ENCODE measurements around the gene EFCAB8. TPM values are rescaled to one million over a fixed set of nuclear protein-coding genes. Genes with fewer than 3 reads are reported as not detected.
A peak's percentile ranks its signal among the peaks of the same experiment; 100 is the strongest.

The EFCAB8 gene
- total RNA-seq, 1 donor from 2014 or later, result 0.72 TPM

GRCh38 chr20:32870985-32871384 lies 12.3 kb downstream of the EFCAB8 start:
- DNase-seq (no peak), ATAC-seq (no peak)
- Histone ChIP-seq H3K27ac (no peak overlapping the region), H3K9me3 (no peaks in the 10 kb centered on the region), H3K4me3 (no peak overlapping the region), H3K36me3 (no peaks in the 10 kb centered on the region), H3K4me1 (no peaks in the 10 kb centered on the region), H3K27me3 (no peaks in the 10 kb centered on the region)
- intact Hi-C loops (cut with DNase I), result no loop called here
- TF ChIP-seq, protein P1, sequence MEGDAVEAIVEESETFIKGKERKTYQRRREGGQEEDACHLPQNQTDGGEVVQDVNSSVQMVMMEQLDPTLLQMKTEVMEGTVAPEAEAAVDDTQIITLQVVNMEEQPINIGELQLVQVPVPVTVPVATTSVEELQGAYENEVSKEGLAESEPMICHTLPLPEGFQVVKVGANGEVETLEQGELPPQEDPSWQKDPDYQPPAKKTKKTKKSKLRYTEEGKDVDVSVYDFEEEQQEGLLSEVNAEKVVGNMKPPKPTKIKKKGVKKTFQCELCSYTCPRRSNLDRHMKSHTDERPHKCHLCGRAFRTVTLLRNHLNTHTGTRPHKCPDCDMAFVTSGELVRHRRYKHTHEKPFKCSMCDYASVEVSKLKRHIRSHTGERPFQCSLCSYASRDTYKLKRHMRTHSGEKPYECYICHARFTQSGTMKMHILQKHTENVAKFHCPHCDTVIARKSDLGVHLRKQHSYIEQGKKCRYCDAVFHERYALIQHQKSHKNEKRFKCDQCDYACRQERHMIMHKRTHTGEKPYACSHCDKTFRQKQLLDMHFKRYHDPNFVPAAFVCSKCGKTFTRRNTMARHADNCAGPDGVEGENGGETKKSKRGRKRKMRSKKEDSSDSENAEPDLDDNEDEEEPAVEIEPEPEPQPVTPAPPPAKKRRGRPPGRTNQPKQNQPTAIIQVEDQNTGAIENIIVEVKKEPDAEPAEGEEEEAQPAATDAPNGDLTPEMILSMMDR (IDR thresholded peaks at IDR 0.05), result no peak

- intact Hi-C loops (cut with DNase I), result no loop called here
- TF ChIP-seq, protein P1 (IDR thresholded peaks at IDR 0.05), result no peak
- DNase-seq (no peak), ATAC-seq (peak; percentile 87)
- H3K4me3 ChIP-seq, result no peak overlapping the region
- H3K4me1 ChIP-seq, result no peaks in the 10 kb centered on the region
- no peaks in the 10 kb centered on the region for H3K36me3 ChIP-seq
- H3K27me3 ChIP-seq, result no peaks in the 10 kb centered on the region
- no peak overlapping the region for H3K27ac ChIP-seq
- no peaks in the 10 kb centered on the region for H3K9me3 ChIP-seq
Observed at GRCh38 chr20:32871627-32872160, 13.0 kb downstream of the EFCAB8 start.

DNA sequence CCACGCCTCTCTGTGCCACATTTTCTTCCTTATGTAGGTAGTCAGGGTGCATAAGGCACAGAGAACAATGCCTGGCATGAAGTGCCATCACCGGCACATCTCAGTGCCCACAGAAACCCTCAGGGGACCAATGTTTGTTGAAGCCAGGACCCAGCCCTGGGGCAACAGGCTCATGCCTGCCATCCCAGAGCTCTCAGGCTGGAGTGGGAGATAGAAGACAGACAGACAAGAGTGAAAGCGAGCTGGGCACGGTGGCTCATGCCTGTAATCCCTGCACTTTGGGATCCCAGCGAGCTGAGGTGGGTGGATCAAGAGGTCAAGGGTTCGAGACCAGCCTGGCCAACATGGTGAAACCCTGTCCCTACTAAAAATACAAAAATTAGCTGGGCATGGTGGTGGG lies 13.5 kb downstream of the EFCAB8 start:
- H3K4me1 ChIP-seq, result no peaks in the 10 kb centered on the region
- DNase-seq, result no peak

GRCh38 chr20:32875673-32876072 lies 16.9 kb downstream of the EFCAB8 start:
- DNase-seq, result no peak
- H3K4me3 ChIP-seq, result no peak overlapping the region
- intact Hi-C loops (cut with DNase I), result no loop called here
- TF ChIP-seq, protein P1 (IDR thresholded peaks at IDR 0.05), result no peak
- H3K36me3 ChIP-seq, result no peaks in the 10 kb centered on the region
- ATAC-seq, result no peak
- no peak overlapping the region for H3K27ac ChIP-seq
- no peaks in the 10 kb centered on the region for H3K9me3 ChIP-seq
- no peaks in the 10 kb centered on the region for H3K4me1 ChIP-seq
- no peaks in the 10 kb centered on the region for H3K27me3 ChIP-seq

More for the DNA sequence above, 13.5 kb downstream of the EFCAB8 start:
- no peaks in the 10 kb centered on the region for H3K9me3 ChIP-seq
- TF ChIP-seq, protein P1 (IDR thresholded peaks at IDR 0.05), result no peak
- no peak overlapping the region for H3K27ac ChIP-seq
- H3K4me3 ChIP-seq, result no peak overlapping the region
- no peaks in the 10 kb centered on the region for H3K36me3 ChIP-seq
- H3K27me3 ChIP-seq, result no peaks in the 10 kb centered on the region
- intact Hi-C loops (cut with DNase I), result no loop called here
- no peak for ATAC-seq

- Histone ChIP-seq H3K4me1 (no peaks in the 10 kb centered on the region), H3K4me3 (no peak overlapping the region), H3K27ac (no peak overlapping the region), H3K27me3 (no peaks in the 10 kb centered on the region), H3K36me3 (no peaks in the 10 kb centered on the region), H3K9me3 (no peaks in the 10 kb centered on the region)
- intact Hi-C loops (cut with DNase I), result no loop called here
- DNase-seq, result no peak
- TF ChIP-seq, protein P1 (IDR thresholded peaks at IDR 0.05), result no peak
- ATAC-seq, result no peak
Observed at GRCh38 chr20:32877507-32877906, 18.8 kb downstream of the EFCAB8 start.

- ATAC-seq (no peak), DNase-seq (no peak)
- no peaks in the 10 kb centered on the region for H3K4me1 ChIP-seq
- TF ChIP-seq, protein P1 (IDR thresholded peaks at IDR 0.05), result no peak
- H3K27me3 ChIP-seq, result no peaks in the 10 kb centered on the region
- no peak overlapping the region for H3K27ac ChIP-seq
- H3K9me3 ChIP-seq, result no peaks in the 10 kb centered on the region
- no peaks in the 10 kb centered on the region for H3K36me3 ChIP-seq
- intact Hi-C loops (cut with DNase I), result no loop called here
- H3K4me3 ChIP-seq, result no peak overlapping the region
Observed at GRCh38 chr20:32878820-32879219, 20.1 kb downstream of the EFCAB8 start.

All from upper lobe of right lung (tissue), 1 donor.